Measurements from ENCODE around the gene WDR64. TPM values are rescaled to one million over a fixed set of nuclear protein-coding genes. Genes with fewer than 3 reads are reported as not detected.
"Not testable (repeated sequence)": the region's sequence is repeated elsewhere in the genome, so short reads cannot be mapped to it uniquely, and the experiment has no call there.

WDR64 gene
- total and polyA plus RNA-seq, 3 experiments from 2014 or later = 0.48 TPM; not detected in 2

- ChIA-PET CTCF (no interaction called here), POLR2A (no interaction called here)
- H3K27ac ChIP-seq (ENCODE audit: low read depth, low read length) = no peak overlapping the region
- peaks cover 0 to 2% (median 0%) of the 10 kb centered on the region in 5 donors for H3K9me3 Mint-ChIP-seq
- no peaks in the 10 kb centered on the region for H3K36me3 ChIP-seq (ENCODE audit: insufficient read depth, low read length)
- H3K4me3 Mint-ChIP-seq = no peak overlapping the region
- no peak overlapping the region for H3K4me3 ChIP-seq (ENCODE audit: low read length)
- H3K27me3 Mint-ChIP-seq = peaks cover 9 to 11% of the 10 kb centered on the region in 2 donors
- peaks cover 0 to 7% (median 5%) of the 10 kb centered on the region in 3 donors for H3K4me1 Mint-ChIP-seq
- no peak for DNase-seq
- no peaks in the 10 kb centered on the region for H3K4me1 ChIP-seq (ENCODE audit: insufficient read depth, low read length)
- no peaks in the 10 kb centered on the region for H3K27me3 ChIP-seq (ENCODE audit: insufficient read depth, low read length, poor library complexity, severe bottlenecking)
- H3K9me3 ChIP-seq (ENCODE audit: low read length) = no peaks in the 10 kb centered on the region
- H3K27ac Mint-ChIP-seq = no peak overlapping the region
- no peaks in the 10 kb centered on the region for H3K36me3 Mint-ChIP-seq
Measured at GRCh38 chr1:241722947-241723346, 70.9 kb downstream of the WDR64 start.

GRCh38 chr1:241724741-241725356, 72.8 kb downstream of the WDR64 start:
- H3K36me3 Mint-ChIP-seq = no peaks in the 10 kb centered on the region
- no peak for DNase-seq
- peaks cover 9 to 11% of the 10 kb centered on the region in 2 donors for H3K27me3 Mint-ChIP-seq
- H3K4me1 Mint-ChIP-seq = peaks cover 0 to 3% (median 0%) of the 10 kb centered on the region in 3 donors
- peaks cover 0 to 2% (median 0%) of the 10 kb centered on the region in 5 donors for H3K9me3 Mint-ChIP-seq
- ChIA-PET CTCF (no interaction called here), POLR2A (interaction anchor here (0.7 kb wide), 1 partner anchor 12 kb away, joined by 4 read pairs; no protein-coding TSS in a partner anchor)
- no peak overlapping the region for H3K4me3 Mint-ChIP-seq
- Histone ChIP-seq H3K4me1 (ENCODE audit: insufficient read depth, low read length) (no peaks in the 10 kb centered on the region), H3K27ac (ENCODE audit: low read depth, low read length) (no peak overlapping the region), H3K36me3 (ENCODE audit: insufficient read depth, low read length) (no peaks in the 10 kb centered on the region), H3K4me3 (ENCODE audit: low read length) (no peak overlapping the region), H3K9me3 (ENCODE audit: low read length) (no peaks in the 10 kb centered on the region), H3K27me3 (ENCODE audit: insufficient read depth, low read length, poor library complexity, severe bottlenecking) (no peaks in the 10 kb centered on the region)
- no peak overlapping the region for H3K27ac Mint-ChIP-seq

- no peaks in the 10 kb centered on the region for H3K27me3 ChIP-seq (ENCODE audit: insufficient read depth, low read length, poor library complexity, severe bottlenecking)
- Mint-ChIP-seq H3K4me1 (peaks cover 0 to 3% (median 0%) of the 10 kb centered on the region in 3 donors), H3K4me3 (no peak overlapping the region), H3K9me3 (peaks cover 0 to 1% (median 0%) of the 10 kb centered on the region in 5 donors), H3K27me3 (peaks cover 0 to 5% of the 10 kb centered on the region in 2 donors), H3K36me3 (no peaks in the 10 kb centered on the region), H3K27ac (no peak overlapping the region)
- H3K27ac ChIP-seq (ENCODE audit: low read depth, low read length) = no peak overlapping the region
- H3K4me3 ChIP-seq (ENCODE audit: low read length) = no peak overlapping the region
- POLR2A ChIA-PET = no interaction called here
- no peaks in the 10 kb centered on the region for H3K4me1 ChIP-seq (ENCODE audit: insufficient read depth, low read length)
- DNase-seq = no peak
- no peaks in the 10 kb centered on the region for H3K9me3 ChIP-seq (ENCODE audit: low read length)
- H3K36me3 ChIP-seq (ENCODE audit: insufficient read depth, low read length) = no peaks in the 10 kb centered on the region
- CTCF ChIA-PET = no interaction called here
Measured at GRCh38 chr1:241730031-241730430, 78.0 kb downstream of the WDR64 start.

GRCh38 chr1:241733899-241734298, 81.8 kb downstream of the WDR64 start:
- H3K27me3 ChIP-seq (ENCODE audit: insufficient read depth, low read length, poor library complexity, severe bottlenecking) = no peaks in the 10 kb centered on the region
- no peaks in the 10 kb centered on the region for H3K9me3 ChIP-seq (ENCODE audit: low read length)
- no peaks in the 10 kb centered on the region for H3K4me1 ChIP-seq (ENCODE audit: insufficient read depth, low read length)
- no peak for DNase-seq
- peaks cover 0 to 2% of the 10 kb centered on the region in 2 donors for H3K27me3 Mint-ChIP-seq
- H3K4me3 ChIP-seq (ENCODE audit: low read length) = no peak overlapping the region
- H3K9me3 Mint-ChIP-seq = no peaks in the 10 kb centered on the region
- no peak overlapping the region for H3K27ac ChIP-seq (ENCODE audit: low read depth, low read length)
- peak overlapping the region in 1 of 8 donors; percentile 91 for H3K27ac Mint-ChIP-seq
- H3K4me1 Mint-ChIP-seq = peaks cover 0 to 4% (median 4%) of the 10 kb centered on the region in 3 donors
- H3K36me3 Mint-ChIP-seq = no peaks in the 10 kb centered on the region
- H3K36me3 ChIP-seq (ENCODE audit: insufficient read depth, low read length) = no peaks in the 10 kb centered on the region
- H3K4me3 Mint-ChIP-seq = no peak overlapping the region
- POLR2A ChIA-PET = no interaction called here
- CTCF ChIA-PET = no interaction called here

GRCh38 chr1:241734533-241734932, 82.5 kb downstream of the WDR64 start:
- POLR2A ChIA-PET = no interaction called here
- peaks cover 0 to 4% (median 4%) of the 10 kb centered on the region in 3 donors for H3K4me1 Mint-ChIP-seq
- CTCF ChIA-PET = no interaction called here
- no peak overlapping the region for H3K4me3 Mint-ChIP-seq
- no peak overlapping the region for H3K27ac ChIP-seq (ENCODE audit: low read depth, low read length)
- H3K9me3 Mint-ChIP-seq = no peaks in the 10 kb centered on the region
- no peaks in the 10 kb centered on the region for H3K36me3 Mint-ChIP-seq
- H3K36me3 ChIP-seq (ENCODE audit: insufficient read depth, low read length) = no peaks in the 10 kb centered on the region
- DNase-seq = no peak
- H3K4me3 ChIP-seq (ENCODE audit: low read length) = no peak overlapping the region
- H3K27me3 ChIP-seq (ENCODE audit: insufficient read depth, low read length, poor library complexity, severe bottlenecking) = no peaks in the 10 kb centered on the region
- H3K4me1 ChIP-seq (ENCODE audit: insufficient read depth, low read length) = no peaks in the 10 kb centered on the region
- H3K9me3 ChIP-seq (ENCODE audit: low read length) = no peaks in the 10 kb centered on the region
- no peak overlapping the region for H3K27ac Mint-ChIP-seq
- H3K27me3 Mint-ChIP-seq = peaks cover 2 to 3% of the 10 kb centered on the region in 2 donors

GRCh38 chr1:241735493-241735926, 83.4 kb downstream of the WDR64 start:
- H3K27me3 Mint-ChIP-seq; H3K4me1 Mint-ChIP-seq; POLR2A ChIA-PET; H3K4me3 Mint-ChIP-seq; H3K36me3 ChIP-seq (ENCODE audit: insufficient read depth, low read length); H3K4me3 ChIP-seq (ENCODE audit: low read length); H3K36me3 Mint-ChIP-seq; H3K27me3 ChIP-seq (ENCODE audit: insufficient read depth, low read length, poor library complexity, severe bottlenecking); H3K27ac Mint-ChIP-seq; CTCF ChIA-PET; H3K27ac ChIP-seq (ENCODE audit: low read depth, low read length); H3K9me3 ChIP-seq (ENCODE audit: low read length); H3K4me1 ChIP-seq (ENCODE audit: insufficient read depth, low read length); DNase-seq; H3K9me3 Mint-ChIP-seq: not testable (repeated sequence)

- Histone ChIP-seq H3K36me3 (ENCODE audit: insufficient read depth, low read length) (no peaks in the 10 kb centered on the region), H3K27ac (ENCODE audit: low read depth, low read length) (no peak overlapping the region), H3K4me1 (ENCODE audit: insufficient read depth, low read length) (no peaks in the 10 kb centered on the region), H3K27me3 (ENCODE audit: insufficient read depth, low read length, poor library complexity, severe bottlenecking) (no peaks in the 10 kb centered on the region), H3K4me3 (ENCODE audit: low read length) (no peak overlapping the region), H3K9me3 (ENCODE audit: low read length) (no peaks in the 10 kb centered on the region)
- Mint-ChIP-seq H3K4me1 (peaks cover 0 to 4% (median 4%) of the 10 kb centered on the region in 3 donors), H3K27ac (no peak overlapping the region), H3K27me3 (peaks cover 0 to 3% of the 10 kb centered on the region in 2 donors), H3K9me3 (no peaks in the 10 kb centered on the region), H3K36me3 (no peaks in the 10 kb centered on the region), H3K4me3 (no peak overlapping the region)
- DNase-seq = no peak
- POLR2A ChIA-PET = interaction anchor here (0.6 kb wide), 1 partner anchor 12 kb away, joined by 4 read pairs; no protein-coding TSS in a partner anchor
- CTCF ChIA-PET = no interaction called here
Measured at GRCh38 chr1:241736387-241736786, 84.3 kb downstream of the WDR64 start.

GRCh38 chr1:241738284-241739078, 86.4 kb downstream of the WDR64 start:
- CTCF ChIA-PET = interaction anchor here (1.4 kb wide), 1 partner anchor 8 kb away, joined by 3 read pairs; no protein-coding TSS in a partner anchor
- no peak overlapping the region for H3K27ac Mint-ChIP-seq
- H3K4me1 Mint-ChIP-seq = peaks cover 0 to 4% (median 4%) of the 10 kb centered on the region in 3 donors
- DNase-seq = no peak
- POLR2A ChIA-PET = no interaction called here
- H3K36me3 Mint-ChIP-seq = no peaks in the 10 kb centered on the region
- Histone ChIP-seq H3K4me3 (ENCODE audit: low read length) (no peak overlapping the region), H3K27me3 (ENCODE audit: insufficient read depth, low read length, poor library complexity, severe bottlenecking) (no peaks in the 10 kb centered on the region), H3K4me1 (ENCODE audit: insufficient read depth, low read length) (no peaks in the 10 kb centered on the region), H3K27ac (ENCODE audit: low read depth, low read length) (no peak overlapping the region), H3K36me3 (ENCODE audit: insufficient read depth, low read length) (no peaks in the 10 kb centered on the region), H3K9me3 (ENCODE audit: low read length) (no peaks in the 10 kb centered on the region)
- H3K4me3 Mint-ChIP-seq = no peak overlapping the region
- H3K27me3 Mint-ChIP-seq = peaks cover 0 to 3% of the 10 kb centered on the region in 2 donors
- H3K9me3 Mint-ChIP-seq = no peaks in the 10 kb centered on the region

All from CD8-positive, alpha-beta memory T cell (primary cell).